DMS79 treated with DMSO at 0.1 percent for 48 hours (cell line): ENCODE data around the gene RAC2.

ENCODE experiments used
- DNase-seq: peaks from one replicate; lab custom pipeline; 2025; lab: John Stamatoyannopoulos, UW

RAC2 gene

DNA sequence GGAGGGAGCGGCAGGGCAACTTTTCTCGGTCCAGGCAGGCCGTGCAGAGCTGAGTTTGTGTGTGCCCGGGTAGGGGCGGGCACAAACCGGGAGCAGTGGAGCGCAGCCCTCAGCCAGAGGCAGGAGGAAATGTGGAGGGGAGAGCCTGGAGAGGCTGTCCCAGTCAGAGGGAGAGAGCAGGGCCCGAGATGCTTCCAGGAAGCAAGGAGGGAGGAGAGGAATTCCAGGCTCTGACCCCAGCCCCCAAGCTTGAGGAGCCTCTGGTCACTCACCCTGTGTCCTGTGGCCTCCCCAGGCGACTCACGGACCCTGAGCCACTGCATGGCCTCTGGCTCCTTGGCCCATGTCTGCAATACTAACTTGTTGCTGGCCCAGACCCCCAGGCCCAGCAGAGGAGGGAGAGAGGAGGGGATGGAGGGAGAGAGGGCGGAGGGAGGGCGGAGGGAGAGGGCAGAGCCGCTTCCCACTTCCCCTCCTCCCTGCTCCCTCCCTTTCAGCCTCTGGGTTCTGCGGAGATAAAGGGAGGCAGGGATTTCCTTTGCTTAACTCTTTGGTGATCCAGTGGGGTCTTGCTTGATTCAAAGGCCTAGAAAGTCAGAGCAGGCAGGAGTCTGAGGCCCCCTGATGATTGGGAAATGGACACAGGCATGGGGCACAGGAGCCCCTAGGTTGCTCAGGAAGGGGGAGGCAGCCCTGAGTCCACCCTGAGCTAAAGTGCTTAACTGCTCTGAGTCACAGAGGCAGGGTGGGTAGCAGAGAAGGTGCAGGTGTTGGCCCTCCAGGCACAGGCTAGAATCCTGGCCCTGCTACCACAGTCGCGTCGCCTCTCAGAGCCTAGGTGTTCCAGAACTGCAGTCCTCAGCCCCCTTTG, 55.9 kb downstream of the RAC2 start, which contains the start of gene C1QTNF6:
Gene C1QTNF6, minus strand, starts transcription at position 357 of the 871 bp plus-strand sequence. Its CDS starts 34 bp downstream, at position 323.
- DNase-seq, result no peak

DNA sequence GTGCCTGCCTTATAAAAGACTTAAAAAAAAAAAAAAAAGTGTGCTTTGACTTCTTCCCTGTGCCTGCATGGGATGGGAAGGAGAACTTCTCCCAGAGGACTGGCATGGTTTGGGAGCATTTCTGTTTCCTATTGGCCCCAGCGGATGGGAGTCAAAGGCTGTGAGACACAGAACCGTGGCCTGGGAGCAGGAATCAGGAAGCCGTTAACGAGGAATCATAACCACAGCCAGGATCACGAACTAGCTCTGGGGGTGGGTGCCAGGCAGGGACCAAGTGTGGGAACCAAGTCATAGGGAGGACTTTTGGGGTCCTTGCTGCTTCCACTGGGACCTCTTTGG, 56.5 kb downstream of the RAC2 start:
- DNase-seq, result no peak

GRCh38 chr22:37186997-37187522, 57.0 kb downstream of the RAC2 start:
- DNase-seq, result no peak

DNA sequence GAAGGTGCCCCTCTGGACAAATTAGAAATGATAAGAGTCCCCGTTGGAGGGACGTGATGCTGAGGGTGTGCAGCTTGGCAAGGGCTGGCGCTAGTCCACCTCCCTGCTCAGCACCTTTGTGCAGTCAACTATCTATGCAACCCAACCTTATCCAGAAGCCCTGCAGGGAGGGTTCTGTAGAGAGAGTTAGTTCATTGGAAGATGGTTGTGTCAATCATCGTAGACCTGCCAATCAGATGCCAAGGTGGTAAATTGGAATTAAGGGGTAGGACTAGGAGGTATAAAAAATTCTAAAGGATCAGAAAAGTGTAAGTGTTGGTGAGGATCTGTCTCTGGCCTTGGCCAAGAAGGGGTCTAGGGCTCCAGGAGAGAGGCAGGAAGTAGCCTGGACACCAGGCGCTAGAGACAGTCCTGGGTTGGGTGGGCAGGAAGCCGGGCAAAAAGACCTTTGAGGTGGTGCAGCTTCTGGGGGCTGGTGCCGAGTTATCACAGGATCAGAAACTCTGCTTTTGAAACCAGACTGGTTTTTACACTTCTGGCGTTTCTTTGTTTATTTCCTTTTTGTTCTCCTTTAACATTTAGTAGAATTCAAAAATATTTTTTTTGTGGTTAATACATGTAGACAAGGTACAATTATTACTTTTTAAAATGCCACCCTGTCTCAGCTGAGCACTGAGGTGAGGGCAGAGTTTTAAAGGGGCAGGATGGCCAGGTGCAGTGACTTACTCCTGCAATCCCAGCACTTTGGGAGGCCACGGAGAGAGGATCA, 57.7 kb downstream of the RAC2 start:
- no peak for DNase-seq

- no peak for DNase-seq
Observed at GRCh38 chr22:37185646-37186227, 58.3 kb downstream of the RAC2 start.

GRCh38 chr22:37184816-37185541, 59.1 kb downstream of the RAC2 start:
- DNase-seq, result no peak

DNA sequence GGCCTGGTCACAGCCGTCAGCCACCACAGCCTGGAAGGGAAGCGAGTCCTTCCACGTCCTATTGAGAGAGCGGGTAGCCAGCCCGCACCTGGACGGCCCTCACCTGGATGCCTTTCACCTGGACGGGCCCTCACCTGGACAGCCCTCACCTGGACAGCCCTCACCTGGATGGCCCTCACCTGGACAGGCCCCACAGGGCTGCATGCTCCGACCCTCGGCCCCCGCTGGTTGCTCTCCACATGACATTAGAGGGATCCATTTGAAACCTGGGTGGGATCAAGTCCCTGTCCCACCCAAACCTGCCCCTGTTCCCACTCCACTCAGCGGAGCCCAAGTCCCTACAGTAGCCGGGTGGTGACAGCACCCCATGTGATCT, 59.7 kb downstream of the RAC2 start:
- no peak for DNase-seq

GRCh38 chr22:37183432-37184379, 60.4 kb downstream of the RAC2 start:
- no peak for DNase-seq

- no peak for DNase-seq
Observed at GRCh38 chr22:37182949-37183245, 61.2 kb downstream of the RAC2 start.

GRCh38 chr22:37182101-37182948, 61.7 kb downstream of the RAC2 start:
- no peak for DNase-seq

- no peak for DNase-seq
Observed at GRCh38 chr22:37181681-37182080, 62.4 kb downstream of the RAC2 start.

GRCh38 chr22:37180531-37181231, 63.4 kb downstream of the RAC2 start:
- no peak for DNase-seq

DNA sequence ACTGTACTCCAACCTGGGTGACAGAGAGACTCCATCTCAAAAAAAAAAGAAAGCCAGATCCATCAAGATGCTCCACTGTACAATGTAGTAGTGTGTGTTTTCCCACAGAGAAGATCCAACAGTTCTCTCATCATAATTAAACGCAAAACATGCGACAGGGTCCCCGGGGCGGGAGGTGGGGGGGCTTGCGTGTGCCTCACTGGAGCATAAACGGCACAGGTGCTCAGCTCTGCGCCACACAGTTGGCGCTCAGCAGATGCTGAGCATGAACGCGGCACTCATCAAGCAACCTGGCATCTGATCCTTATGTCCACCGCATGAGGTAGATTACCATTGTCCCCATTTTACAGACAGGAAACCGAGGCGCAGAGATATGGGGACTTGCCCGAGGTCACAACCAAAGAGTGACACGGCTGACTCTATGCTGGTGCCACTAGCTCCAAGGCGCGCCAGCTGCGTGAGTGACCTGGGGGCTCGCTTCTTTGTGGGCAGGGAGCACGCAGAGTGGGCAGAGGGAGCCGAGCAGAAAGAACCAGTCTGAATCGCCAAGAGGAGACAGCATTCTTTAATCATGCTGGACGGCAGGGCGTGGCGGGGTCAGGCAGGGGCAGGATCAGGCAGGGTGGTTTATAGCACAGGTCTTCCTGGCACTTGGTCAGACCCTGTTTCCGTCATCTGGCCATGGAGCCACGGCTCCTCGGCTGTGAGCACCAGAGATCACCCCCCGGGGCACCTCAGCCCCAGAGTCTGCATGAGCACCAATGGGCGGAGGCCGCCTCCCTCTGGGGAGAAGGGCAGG, 64.2 kb downstream of the RAC2 start:
- no peak for DNase-seq

GRCh38 chr22:37179126-37179470, 65.0 kb downstream of the RAC2 start:
- DNase-seq, result no peak

GRCh38 chr22:37178350-37179125, 65.5 kb downstream of the RAC2 start:
- peak; percentile 4 for DNase-seq

DNA sequence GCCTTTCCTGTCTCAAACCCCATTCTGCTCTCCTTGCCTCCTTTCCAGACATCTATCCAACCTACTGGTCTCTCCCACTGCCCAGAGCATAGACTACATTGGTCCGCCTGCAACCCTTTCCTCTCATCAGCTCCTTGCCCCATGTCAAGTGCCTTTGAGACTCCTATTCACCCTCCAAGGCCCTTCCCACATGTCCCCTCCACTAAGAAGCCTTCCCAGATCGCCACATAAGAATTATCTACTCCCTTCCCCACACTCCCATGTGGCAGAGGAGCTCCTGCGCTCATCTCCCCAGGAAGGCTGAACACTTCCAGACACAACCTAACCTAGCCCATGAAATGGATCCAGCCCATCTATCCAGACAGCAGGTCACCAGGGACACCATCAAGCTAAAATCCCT, 66.3 kb downstream of the RAC2 start:
- no peak for DNase-seq

DNA sequence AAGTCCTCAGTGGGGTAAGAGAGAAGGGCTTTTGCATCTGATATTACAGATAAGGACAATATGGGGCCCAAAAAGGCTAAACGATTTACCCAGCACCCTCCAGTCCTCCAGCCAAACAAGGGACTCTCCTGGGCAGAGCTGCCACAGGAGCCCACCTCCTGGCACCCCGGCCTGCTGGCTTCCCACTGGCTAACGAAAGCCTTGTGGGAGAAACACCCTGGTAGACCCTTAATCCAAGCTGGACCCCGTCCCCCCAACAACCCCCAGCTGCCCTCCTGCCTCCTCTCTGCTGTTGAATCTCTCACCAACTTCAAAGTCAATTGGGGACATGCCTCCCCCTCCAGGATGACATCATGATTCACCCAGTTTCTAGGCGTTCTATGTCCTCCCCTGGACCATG, 66.8 kb downstream of the RAC2 start:
- DNase-seq, result no peak

GRCh38 chr22:37176464-37177061, 67.5 kb downstream of the RAC2 start:
- no peak for DNase-seq
